ENCODE results near the gene CASR. TPM values are rescaled to one million over a fixed set of nuclear protein-coding genes. Genes with fewer than 3 reads are reported as not detected.

Gene CASR
- total RNA-seq, 4 donors from 2014 or later, result 0.19 TPM; not detected in 3

DNA sequence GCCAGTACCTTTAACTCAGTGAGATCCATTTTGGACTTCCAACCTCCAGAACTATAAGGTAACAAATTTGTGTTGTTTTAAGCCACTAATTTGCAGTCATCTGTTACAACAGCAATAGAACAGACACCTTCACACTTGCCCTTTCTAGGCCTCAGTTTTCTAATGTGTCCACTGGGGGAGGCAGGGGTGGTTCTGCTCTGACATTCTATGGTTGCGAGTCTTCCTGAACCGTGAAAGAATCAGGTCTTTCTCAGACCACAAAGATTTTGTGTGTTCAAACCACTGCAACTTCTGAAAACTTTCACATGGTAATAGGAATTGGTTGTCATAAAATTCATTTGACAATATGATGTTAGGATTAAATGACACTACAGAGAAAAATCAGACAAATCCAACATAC lies 114.8 kb downstream of the CASR start:
- intact Hi-C loops (cut with DNase I), result no loop called here
- Histone ChIP-seq H3K36me3 (no peaks in the 10 kb centered on the region), H3K27ac (no peak overlapping the region), H3K27me3 (no peaks in the 10 kb centered on the region), H3K4me1 (peaks cover 8 to 29% (median 11%) of the 10 kb centered on the region in 3 donors), H3K4me3 (no peak overlapping the region), H3K9me3 (peaks cover 0 to 8% (median 0%) of the 10 kb centered on the region in 3 donors)
- TF ChIP-seq, protein P1, sequence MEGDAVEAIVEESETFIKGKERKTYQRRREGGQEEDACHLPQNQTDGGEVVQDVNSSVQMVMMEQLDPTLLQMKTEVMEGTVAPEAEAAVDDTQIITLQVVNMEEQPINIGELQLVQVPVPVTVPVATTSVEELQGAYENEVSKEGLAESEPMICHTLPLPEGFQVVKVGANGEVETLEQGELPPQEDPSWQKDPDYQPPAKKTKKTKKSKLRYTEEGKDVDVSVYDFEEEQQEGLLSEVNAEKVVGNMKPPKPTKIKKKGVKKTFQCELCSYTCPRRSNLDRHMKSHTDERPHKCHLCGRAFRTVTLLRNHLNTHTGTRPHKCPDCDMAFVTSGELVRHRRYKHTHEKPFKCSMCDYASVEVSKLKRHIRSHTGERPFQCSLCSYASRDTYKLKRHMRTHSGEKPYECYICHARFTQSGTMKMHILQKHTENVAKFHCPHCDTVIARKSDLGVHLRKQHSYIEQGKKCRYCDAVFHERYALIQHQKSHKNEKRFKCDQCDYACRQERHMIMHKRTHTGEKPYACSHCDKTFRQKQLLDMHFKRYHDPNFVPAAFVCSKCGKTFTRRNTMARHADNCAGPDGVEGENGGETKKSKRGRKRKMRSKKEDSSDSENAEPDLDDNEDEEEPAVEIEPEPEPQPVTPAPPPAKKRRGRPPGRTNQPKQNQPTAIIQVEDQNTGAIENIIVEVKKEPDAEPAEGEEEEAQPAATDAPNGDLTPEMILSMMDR (IDR thresholded peaks at IDR 0.05), result no peak
- DNase-seq, result no peak
- 50 to 67% methylated on average over 2 of the region's 2 CpGs for WGBS, 2 donors

DNA sequence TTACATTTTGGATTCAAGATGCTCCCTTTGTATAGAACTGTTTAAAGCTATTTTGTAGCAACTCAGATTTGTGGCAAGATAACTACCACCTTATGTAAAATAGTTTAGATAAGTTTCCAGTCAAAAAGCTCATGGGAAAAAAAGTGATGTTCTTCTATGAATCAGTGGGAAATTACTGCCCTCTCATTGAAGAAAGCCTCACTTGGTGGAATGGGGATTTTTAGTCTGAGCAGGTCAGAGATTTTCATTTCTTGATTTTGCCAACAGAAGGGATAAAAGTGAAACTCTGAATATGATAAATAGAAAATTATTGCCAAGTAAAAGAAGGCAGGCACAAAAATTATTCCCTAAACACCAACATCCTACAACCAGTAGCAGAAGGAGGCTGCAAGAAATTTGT lies 115.7 kb downstream of the CASR start:
- Histone ChIP-seq H3K27me3 (no peaks in the 10 kb centered on the region), H3K4me3 (no peak overlapping the region), H3K4me1 (peaks cover 8 to 19% (median 10%) of the 10 kb centered on the region in 3 donors), H3K9me3 (peaks cover 0 to 8% (median 0%) of the 10 kb centered on the region in 3 donors), H3K27ac (no peak overlapping the region), H3K36me3 (no peaks in the 10 kb centered on the region)
- intact Hi-C loops (cut with DNase I), result no loop called here
- DNase-seq, result no peak
- TF ChIP-seq POLR2A (IDR thresholded peaks at IDR 0.05), result no peak
- TF ChIP-seq, protein P1 (IDR thresholded peaks at IDR 0.05), result no peak

DNA sequence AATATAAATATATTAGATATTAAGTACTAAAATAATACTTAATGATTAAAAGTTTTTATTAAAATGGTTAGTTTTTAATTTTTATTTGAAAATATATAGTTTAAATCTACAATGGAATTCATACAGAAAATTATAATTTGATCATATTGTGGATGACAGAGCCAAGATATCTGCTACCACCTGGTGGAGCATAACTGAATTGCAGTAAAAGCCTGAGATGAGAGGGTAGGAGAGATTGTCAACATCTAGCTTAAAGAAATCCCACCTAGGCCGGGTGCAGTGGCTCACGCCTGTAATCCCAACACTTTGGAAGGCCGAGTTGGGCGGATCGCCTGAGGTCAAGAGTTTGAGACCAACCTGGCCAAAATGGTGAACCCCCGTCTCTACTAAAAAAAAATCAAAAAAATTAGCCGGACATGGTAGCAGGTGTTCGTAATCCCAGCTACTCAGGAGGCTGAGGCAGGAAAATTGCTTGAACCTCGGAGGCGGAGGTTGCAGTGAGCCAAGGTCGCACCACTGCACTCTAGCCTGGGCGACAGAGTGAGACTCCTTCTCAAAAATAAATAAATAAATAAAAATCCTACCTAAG lies 116.5 kb downstream of the CASR start:
- H3K4me1 ChIP-seq, result peaks cover under 1 to 12% (median 4%) of the 10 kb centered on the region in 3 donors
- TF ChIP-seq, protein P1 (IDR thresholded peaks at IDR 0.05), result peak in 5 of 6 experiments; percentile 57 to 81 (median 61)
- TF ChIP-seq POLR2A (IDR thresholded peaks at IDR 0.05), result no peak
- H3K36me3 ChIP-seq, result no peaks in the 10 kb centered on the region
- H3K27ac ChIP-seq, result no peak overlapping the region
- peaks cover 0 to 8% (median 0%) of the 10 kb centered on the region in 3 donors for H3K9me3 ChIP-seq
- DNase-seq, result no peak
- intact Hi-C loops (cut with DNase I), result no loop called here
- H3K4me3 ChIP-seq, result no peak overlapping the region
- WGBS, 2 donors, result 76 to 84% methylated on average over 12 of the region's 12 CpGs
- no peaks in the 10 kb centered on the region for H3K27me3 ChIP-seq

DNA sequence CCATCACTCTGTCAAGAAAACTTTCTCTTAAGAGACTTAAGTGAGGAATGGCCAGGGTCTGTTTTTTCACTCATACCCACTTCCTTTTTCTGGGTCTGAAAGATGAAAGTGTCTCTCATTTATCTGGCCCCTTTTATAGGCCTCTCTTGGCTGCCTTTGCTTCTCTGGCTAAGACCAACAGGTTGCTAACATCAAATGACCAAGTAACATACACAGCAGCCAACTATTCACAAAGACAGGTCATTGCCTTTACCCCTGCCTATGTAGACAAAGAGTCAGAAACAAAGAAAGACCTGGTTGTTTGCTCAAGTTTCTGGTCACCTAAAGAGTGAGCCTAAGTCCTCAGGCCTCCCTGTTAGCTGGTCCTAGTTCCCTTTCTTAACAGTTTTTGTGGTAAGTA lies 117.6 kb downstream of the CASR start:
- H3K36me3 ChIP-seq, result no peaks in the 10 kb centered on the region
- TF ChIP-seq POLR2A (IDR thresholded peaks at IDR 0.05), result no peak
- TF ChIP-seq, protein P1 (IDR thresholded peaks at IDR 0.05), result no peak
- H3K27me3 ChIP-seq, result no peaks in the 10 kb centered on the region
- peaks cover 0 to 6% (median under 1%) of the 10 kb centered on the region in 3 donors for H3K4me1 ChIP-seq
- no peak overlapping the region for H3K27ac ChIP-seq
- intact Hi-C loops (cut with DNase I), result no loop called here
- no peak overlapping the region for H3K4me3 ChIP-seq
- peaks cover 0 to 8% (median 0%) of the 10 kb centered on the region in 3 donors for H3K9me3 ChIP-seq
- DNase-seq, result no peak

DNA sequence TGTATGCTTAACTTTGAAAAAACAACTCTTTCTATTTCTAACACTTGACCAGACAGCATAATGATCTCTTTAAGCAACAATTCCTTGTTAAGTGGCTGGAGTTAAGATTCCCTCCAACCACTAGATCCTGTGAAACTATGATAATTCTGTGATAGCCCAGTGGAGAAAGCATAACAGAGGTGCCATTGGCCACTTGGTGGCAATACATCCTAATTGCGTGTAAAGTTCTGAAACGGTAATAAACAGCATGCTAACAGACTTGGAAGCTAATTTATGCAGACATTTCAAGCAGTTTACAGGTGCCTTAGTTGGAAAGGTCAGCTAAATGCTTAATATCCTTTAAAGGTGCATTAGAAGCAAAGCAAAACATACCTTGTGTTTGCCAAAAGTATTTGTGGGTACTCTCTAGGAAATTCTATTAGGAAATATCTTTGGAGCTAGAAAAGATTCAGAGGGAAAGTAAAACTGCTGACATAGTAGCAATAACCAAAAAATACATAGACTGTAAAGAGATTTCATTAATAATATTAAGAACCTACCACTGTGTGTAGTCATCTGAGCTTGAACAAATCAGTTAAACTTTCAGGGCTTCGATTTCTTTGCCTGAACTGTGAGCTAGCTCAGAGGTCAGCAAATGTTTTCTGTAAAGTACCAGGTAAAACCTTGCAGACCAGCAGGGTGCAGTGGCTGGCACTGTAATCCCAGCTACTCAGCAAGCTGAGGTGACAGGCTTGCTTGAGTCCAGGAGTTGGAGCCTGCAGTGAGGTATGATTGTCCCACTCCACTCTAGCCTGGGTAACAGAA lies 122.6 kb downstream of the CASR start:
- H3K27me3 ChIP-seq, result no peaks in the 10 kb centered on the region
- DNase-seq, result no peak
- no peaks in the 10 kb centered on the region for H3K9me3 ChIP-seq
- H3K4me3 ChIP-seq, result no peak overlapping the region
- no peaks in the 10 kb centered on the region for H3K36me3 ChIP-seq
- 19 to 21% methylated on average over 3 of the region's 3 CpGs for WGBS, 2 donors
- no peak for TF ChIP-seq POLR2A (IDR thresholded peaks at IDR 0.05)
- TF ChIP-seq, protein P1 (IDR thresholded peaks at IDR 0.05), result peak in 5 of 6 experiments; percentile 19 to 59 (median 48)
- peaks cover 5 to 52% (median 5%) of the 10 kb centered on the region in 3 donors for H3K4me1 ChIP-seq
- intact Hi-C loops (cut with DNase I), result no loop called here
- peak overlapping the region in 3 of 4 donors; percentile 13 to 60 (median 48) for H3K27ac ChIP-seq

All from esophagus squamous epithelium (tissue), 5 donors.